OCI-LY3 (cell line): ENCODE results near the gene ZDHHC13.
"Not testable (repeated sequence)": the region's sequence is repeated elsewhere in the genome, so short reads cannot be mapped to it uniquely, and the experiment has no call there.

Source experiments
- H2AFZ ChIP-seq: fragments of 200-600, 300-600 bp; shearing (Covaris generic); 2 replicates; pipeline ENCODE4 v1.6.0; 2014; ENCODE audit warnings: antibody characterized with exemption, low read depth, low read length
- H3K27ac ChIP-seq: fragments of 200-600, 300-600 bp; sonication (generic); 2 replicates; pipeline ENCODE4 v1.5.1; 2014; ENCODE audit warnings: mild to moderate bottlenecking, low read length, moderate library complexity, mixed read lengths
- H3K27me3 ChIP-seq: fragments of 200-600, 300-600 bp; sonication (generic); 2 replicates; pipeline ENCODE4 v1.6.1; 2014; ENCODE audit warnings: low read depth, low read length, mixed read lengths
- H3K36me3 ChIP-seq: fragments of 200-600, 300-600 bp; sonication (generic); replicated peaks from 2 replicates; pipeline ENCODE3; 2014; ENCODE audit warnings: low read depth, low read length, mixed read lengths
- H3K4me1 ChIP-seq: fragments of 300-600, 200-600 bp; sonication (generic); 2 replicates; pipeline ENCODE4 v1.6.1; 2014; ENCODE audit warnings: low read length, mixed read lengths
- H3K4me2 ChIP-seq: fragments of 200-600, 300-600 bp; sonication (generic); 2 replicates; pipeline ENCODE4 v1.6.1; 2014; ENCODE audit warnings: low read length, mixed read lengths
- H3K4me3 ChIP-seq: fragments of 300-600, 200-600 bp; sonication (generic); 2 replicates; pipeline ENCODE4 v1.5.1; 2014; ENCODE audit warnings: antibody characterized with exemption, mild to moderate bottlenecking, low read length, moderate library complexity
- H3K79me2 ChIP-seq: fragments of 300-600, 200-600 bp; shearing (Covaris generic); 2 replicates; pipeline ENCODE4 v1.6.1; 2014; ENCODE audit warnings: mild to moderate bottlenecking, low read length, mixed read lengths
- H3K9ac ChIP-seq: fragments of 300-600, 200-600 bp; shearing (Covaris generic); 2 replicates; pipeline ENCODE4 v1.6.0; 2014; ENCODE audit warnings: mild to moderate bottlenecking, low read length, moderate library complexity
- H3K9me3 ChIP-seq: fragments of 200-600, 300-600 bp; shearing (Covaris generic); 2 replicates; pipeline ENCODE4 v1.6.1; 2014; ENCODE audit warnings: low read length, mixed read lengths; ENCODE audit not compliant: insufficient read depth
- H4K20me1 ChIP-seq: fragments of 200-600, 300-600 bp; sonication (generic); 2 replicates; pipeline ENCODE4 v1.6.1; 2016; ENCODE audit warnings: low read length, mixed read lengths; ENCODE audit not compliant: insufficient read depth
- CTCF ChIP-seq: fragments of 200-600, 300-600 bp; sonication (generic); IDR thresholded peaks from 2 replicates; pipeline ENCODE4 v1.5.1; 2014; ENCODE audit warnings: antibody characterized with exemption, low read length, low read depth
- EZH2phosphoT487 ChIP-seq: fragments of 200-600 bp; shearing (Covaris generic); IDR thresholded peaks from 2 replicates; pipeline ENCODE4 v1.6.1; 2018; ENCODE audit warnings: antibody characterized with exemption, mixed run types, low read depth

Gene ZDHHC13

GRCh38 chr11:19116276-19116970, 545 bp upstream of the ZDHHC13 start:
- Histone ChIP-seq H4K20me1 (no peaks in the 10 kb centered on the region), H2AFZ (peak overlapping the region; percentile 99), H3K9me3 (no peaks in the 10 kb centered on the region), H3K4me3 (peak overlapping the region; percentile 93), H3K9ac (peak overlapping the region; percentile 93), H3K4me1 (peaks cover 15% of the 10 kb centered on the region), H3K27me3 (peaks cover 3% of the 10 kb centered on the region), H3K4me2 (peak overlapping the region; percentile 93), H3K27ac (peak overlapping the region; percentile 16; the same call in 1 of the 2 replicates), H3K36me3 (peaks cover 8% of the 10 kb centered on the region), H3K79me2 (peaks cover 30% of the 10 kb centered on the region)
- TF ChIP-seq CTCF: no peak
- no peak for TF ChIP-seq EZH2phosphoT487

- Histone ChIP-seq H3K9me3 (no peaks in the 10 kb centered on the region), H3K4me2 (peak overlapping the region; percentile 81), H3K9ac (peak overlapping the region; percentile 93), H3K4me3 (peak overlapping the region; percentile 93), H3K36me3 (peaks cover 8% of the 10 kb centered on the region), H4K20me1 (no peaks in the 10 kb centered on the region), H3K27me3 (no peaks in the 10 kb centered on the region; the same call in 1 of the 2 replicates), H3K27ac (no peak overlapping the region), H3K4me1 (peaks cover 15% of the 10 kb centered on the region), H2AFZ (0 out of 2 replicates have a peak overlapping the region, but pooled peaks have one; percentile 67), H3K79me2 (peaks cover 38% of the 10 kb centered on the region)
- TF ChIP-seq EZH2phosphoT487 (no peak), CTCF (no peak)
These were observed 761 bp downstream of the ZDHHC13 start for GRCh38 chr11:19117760-19118097.

GRCh38 chr11:19121646-19122045, 4.7 kb downstream of the ZDHHC13 start:
- Histone ChIP-seq H3K36me3 (peaks cover 22% of the 10 kb centered on the region), H3K27me3 (no peaks in the 10 kb centered on the region), H3K9me3 (no peaks in the 10 kb centered on the region), H3K4me3 (no peak overlapping the region), H3K79me2 (peaks cover 47% of the 10 kb centered on the region), H3K27ac (no peak overlapping the region), H3K4me2 (no peak overlapping the region), H2AFZ (no peak overlapping the region), H4K20me1 (no peaks in the 10 kb centered on the region), H3K9ac (no peak overlapping the region), H3K4me1 (peaks cover 9% of the 10 kb centered on the region)
- TF ChIP-seq CTCF (no peak), EZH2phosphoT487 (no peak)

GRCh38 chr11:19122960-19123615, 6.1 kb downstream of the ZDHHC13 start:
- peaks cover 37% of the 10 kb centered on the region for H3K79me2 ChIP-seq
- H3K27me3 ChIP-seq: no peaks in the 10 kb centered on the region
- no peaks in the 10 kb centered on the region for H4K20me1 ChIP-seq
- no peak for TF ChIP-seq CTCF
- H3K9me3 ChIP-seq: no peaks in the 10 kb centered on the region
- no peak overlapping the region for H3K4me2 ChIP-seq
- no peak overlapping the region for H3K9ac ChIP-seq
- peaks cover 22% of the 10 kb centered on the region for H3K36me3 ChIP-seq
- no peak overlapping the region for H3K27ac ChIP-seq
- no peak overlapping the region for H3K4me3 ChIP-seq
- H2AFZ ChIP-seq: no peak overlapping the region
- H3K4me1 ChIP-seq: peaks cover 5% of the 10 kb centered on the region

GRCh38 chr11:19126562-19127325, 9.8 kb downstream of the ZDHHC13 start:
- not testable (repeated sequence) for H3K9ac ChIP-seq, H3K4me1 ChIP-seq, H2AFZ ChIP-seq, H4K20me1 ChIP-seq, H3K27ac ChIP-seq, H3K9me3 ChIP-seq, H3K4me3 ChIP-seq, H3K4me2 ChIP-seq, H3K27me3 ChIP-seq
- Histone ChIP-seq H3K79me2 (peaks cover 29% of the 10 kb centered on the region), H3K36me3 (peaks cover 29% of the 10 kb centered on the region)
